Measurements from ENCODE around the gene GALC. TPM values are rescaled to one million over a fixed set of nuclear protein-coding genes. Genes with fewer than 3 reads are reported as not detected.

Gene GALC
- total and polyA plus RNA-seq, 5 experiments from 2014 or later, result 8.1 to 24.4 (median 18.7) TPM

DNA sequence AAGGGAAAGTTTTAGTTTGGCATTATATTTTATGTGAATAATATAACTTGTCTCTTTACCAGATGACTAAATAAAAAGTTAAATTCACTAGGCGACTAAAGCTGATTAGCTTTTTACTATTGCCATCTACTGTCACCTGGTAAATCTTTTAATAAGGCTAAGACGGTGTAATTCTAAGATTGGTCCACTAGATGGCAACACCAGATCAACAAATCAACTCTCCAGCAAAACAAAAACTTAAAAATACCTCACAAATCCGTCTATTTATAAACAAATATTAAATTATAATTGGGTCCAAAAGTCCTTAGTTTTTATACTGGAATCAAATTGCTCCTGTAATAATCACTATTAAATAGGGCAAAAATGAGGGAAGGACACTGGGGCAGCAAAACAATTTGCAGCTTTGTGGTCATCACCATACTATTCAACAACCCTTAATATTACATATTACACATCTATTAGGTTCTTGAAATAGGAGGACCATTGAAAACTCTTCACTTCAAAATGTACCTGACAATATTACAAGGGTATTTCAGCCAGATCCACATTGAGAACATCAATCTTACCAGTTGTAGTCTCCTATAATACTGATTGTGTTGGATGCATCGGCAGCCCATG, 47.9 kb downstream of the GALC start:
- H3K9me3 Mint-ChIP-seq, result no peaks in the 10 kb centered on the region
- H3K4me1 Mint-ChIP-seq, result peaks cover 5 to 13% (median 6%) of the 10 kb centered on the region in 4 donors
- peaks cover 11 to 66% (median 26%) of the 10 kb centered on the region in 3 donors for H3K36me3 Mint-ChIP-seq
- POLR2A ChIA-PET, result interaction anchor here (0.6 to 1.3 kb wide), 3 partner anchors 52 to 223 kb away, joined by 3 to 7 read pairs (median 4); no protein-coding TSS in a partner anchor
- peak in 3 of 10 donors; percentile 48 to 58 (median 52) for DNase-seq
- H3K4me3 Mint-ChIP-seq, result no peak overlapping the region
- H3K27me3 Mint-ChIP-seq, result no peaks in the 10 kb centered on the region
- no peak overlapping the region for H3K27ac Mint-ChIP-seq
- no peak for ATAC-seq

DNA sequence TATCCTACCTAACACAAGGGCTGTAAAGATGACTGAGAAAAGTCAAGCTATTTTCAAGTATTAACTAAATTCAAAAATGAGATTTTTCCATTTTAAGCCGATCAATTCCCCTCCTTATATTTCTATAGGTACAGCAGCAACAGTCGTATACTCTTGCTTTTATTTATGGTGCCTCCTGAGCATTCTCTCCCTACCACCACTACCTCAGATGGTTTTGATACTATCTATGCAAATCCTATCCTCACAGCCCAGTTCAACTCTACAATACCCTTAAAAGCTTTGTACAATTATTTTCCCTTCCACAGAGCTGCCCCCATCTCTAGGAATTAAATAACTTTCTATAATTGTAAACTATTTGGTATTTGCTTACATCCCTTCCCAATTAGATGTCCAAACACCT, 52.1 kb downstream of the GALC start:
- Mint-ChIP-seq H3K27me3 (no peaks in the 10 kb centered on the region), H3K36me3 (peaks cover 13 to 72% (median 39%) of the 10 kb centered on the region in 3 donors), H3K4me3 (no peak overlapping the region), H3K27ac (peak overlapping the region in 1 of 10 donors; percentile 22), H3K9me3 (no peaks in the 10 kb centered on the region), H3K4me1 (peaks cover 0 to 7% (median 4%) of the 10 kb centered on the region in 4 donors)
- DNase-seq (no peak), ATAC-seq (no peak)
- POLR2A ChIA-PET, result no interaction called here

DNA sequence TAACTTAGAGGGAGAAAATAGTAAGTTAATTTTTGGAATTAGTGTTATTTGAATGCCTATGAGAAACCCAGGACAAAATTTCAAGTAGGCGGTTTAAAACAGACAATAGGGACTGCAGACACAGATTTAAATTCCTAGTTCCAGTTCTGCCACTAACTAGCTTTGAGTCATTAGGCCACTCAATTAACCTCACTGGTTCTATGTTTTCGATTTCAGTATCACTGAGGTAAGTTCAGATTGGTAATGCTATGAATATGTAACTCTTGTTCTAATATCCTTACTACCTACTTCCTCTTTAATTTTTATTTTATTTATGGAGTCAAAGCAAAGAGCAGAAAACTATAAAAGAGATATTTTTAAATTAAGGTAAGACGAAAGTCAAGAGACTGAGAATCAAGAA, 52.6 kb downstream of the GALC start:
- Mint-ChIP-seq H3K4me3 (no peak overlapping the region), H3K4me1 (peaks cover 0 to 7% (median 4%) of the 10 kb centered on the region in 4 donors), H3K9me3 (no peaks in the 10 kb centered on the region), H3K27ac (no peak overlapping the region), H3K36me3 (peaks cover 13 to 74% (median 39%) of the 10 kb centered on the region in 3 donors), H3K27me3 (no peaks in the 10 kb centered on the region)
- no peak for DNase-seq
- no peak for ATAC-seq
- POLR2A ChIA-PET, result no interaction called here

DNA sequence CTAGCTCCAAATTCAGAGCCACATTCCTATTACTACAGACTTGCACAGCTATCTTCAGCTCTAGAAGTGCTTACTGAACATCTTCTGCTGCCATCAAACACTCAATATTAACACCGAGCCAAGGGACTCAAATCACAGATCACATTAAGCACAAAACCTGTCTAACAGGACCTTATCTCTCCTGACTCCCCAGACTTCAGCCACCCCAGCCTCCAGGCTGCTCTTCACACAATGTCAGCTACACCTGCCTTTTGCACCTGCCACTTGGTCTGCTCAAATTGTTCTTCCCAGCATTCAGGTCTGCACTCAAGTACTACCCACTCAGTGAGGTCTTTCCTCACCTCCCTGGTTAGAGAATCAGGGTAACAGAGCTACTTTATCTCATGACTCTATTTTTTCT, 57.1 kb downstream of the GALC start:
- Mint-ChIP-seq H3K4me3 (no peak overlapping the region), H3K4me1 (peaks cover 0 to 7% (median 4%) of the 10 kb centered on the region in 4 donors), H3K9me3 (peaks cover 0 to 13% (median 0%) of the 10 kb centered on the region in 9 donors), H3K27ac (no peak overlapping the region), H3K27me3 (no peaks in the 10 kb centered on the region), H3K36me3 (peaks cover 29 to 74% (median 53%) of the 10 kb centered on the region in 3 donors)
- POLR2A ChIA-PET, result no interaction called here
- ATAC-seq (no peak), DNase-seq (no peak)

DNA sequence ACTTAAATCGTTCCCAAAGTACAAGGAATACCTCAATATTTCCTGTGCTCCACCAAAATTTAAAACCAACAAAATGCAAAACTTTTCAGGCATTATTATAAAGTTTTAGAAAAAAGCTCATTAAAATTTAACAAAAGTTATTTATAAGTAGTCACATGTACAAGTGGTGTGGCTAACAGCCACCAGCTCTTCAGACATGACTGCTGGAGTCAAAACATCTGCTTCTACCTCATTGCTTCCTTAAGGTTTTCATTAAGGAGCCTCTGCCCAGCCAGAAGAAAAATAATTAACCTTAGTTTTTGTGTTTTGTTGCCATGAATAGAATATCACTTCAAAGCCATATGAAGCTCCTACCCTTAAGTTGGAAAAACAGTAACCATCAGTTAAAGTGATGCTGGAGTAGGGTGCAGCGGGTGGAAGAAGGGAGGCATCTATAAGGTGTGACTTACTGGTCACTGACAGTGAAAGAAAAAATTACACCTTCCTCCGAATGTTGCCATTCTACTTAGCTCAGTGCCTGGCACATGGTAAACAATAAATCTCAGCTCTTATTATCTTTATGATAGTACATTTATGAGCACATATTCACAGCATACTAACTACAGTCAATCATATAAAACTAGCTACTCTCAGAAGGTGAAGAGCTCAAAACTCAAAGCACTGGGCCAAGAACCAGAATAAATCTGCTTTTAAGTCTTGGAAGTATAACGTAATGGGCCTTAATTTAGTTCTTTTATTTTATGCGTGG, 57.7 kb downstream of the GALC start:
- H3K36me3 Mint-ChIP-seq, result peaks cover 32 to 76% (median 57%) of the 10 kb centered on the region in 3 donors
- ATAC-seq (no peak), DNase-seq (no peak)
- H3K9me3 Mint-ChIP-seq, result peaks cover 0 to 15% (median under 1%) of the 10 kb centered on the region in 9 donors
- peaks cover 0 to 7% (median 4%) of the 10 kb centered on the region in 4 donors for H3K4me1 Mint-ChIP-seq
- no peak overlapping the region for H3K27ac Mint-ChIP-seq
- H3K4me3 Mint-ChIP-seq, result no peak overlapping the region
- no peaks in the 10 kb centered on the region for H3K27me3 Mint-ChIP-seq
- POLR2A ChIA-PET, result no interaction called here

DNA sequence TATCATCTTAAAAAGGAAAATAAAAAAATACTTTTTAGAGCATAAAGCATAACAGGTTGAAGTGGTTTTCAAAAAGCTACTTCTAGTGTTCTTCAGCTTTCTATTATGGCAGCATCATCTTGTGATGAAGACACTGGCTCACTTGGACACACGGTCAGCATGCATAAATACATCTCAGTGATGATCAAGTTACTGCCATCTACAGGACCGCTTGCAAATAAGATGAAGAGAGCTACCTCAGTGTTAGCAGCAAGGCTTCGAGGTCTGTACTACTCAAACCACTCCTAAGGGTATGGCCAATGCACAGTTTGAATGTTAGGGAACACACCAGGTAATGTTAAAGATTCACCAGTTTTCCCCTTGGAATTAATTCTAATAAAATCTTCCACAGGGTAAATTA, 58.8 kb downstream of the GALC start:
- ATAC-seq (no peak), DNase-seq (no peak)
- Mint-ChIP-seq H3K9me3 (peaks cover 0 to 18% (median 3%) of the 10 kb centered on the region in 9 donors), H3K4me3 (no peak overlapping the region), H3K36me3 (peaks cover 36 to 79% (median 61%) of the 10 kb centered on the region in 3 donors), H3K27ac (no peak overlapping the region), H3K27me3 (no peaks in the 10 kb centered on the region), H3K4me1 (peaks cover 0 to 7% (median 4%) of the 10 kb centered on the region in 4 donors)
- POLR2A ChIA-PET, result no interaction called here

DNA sequence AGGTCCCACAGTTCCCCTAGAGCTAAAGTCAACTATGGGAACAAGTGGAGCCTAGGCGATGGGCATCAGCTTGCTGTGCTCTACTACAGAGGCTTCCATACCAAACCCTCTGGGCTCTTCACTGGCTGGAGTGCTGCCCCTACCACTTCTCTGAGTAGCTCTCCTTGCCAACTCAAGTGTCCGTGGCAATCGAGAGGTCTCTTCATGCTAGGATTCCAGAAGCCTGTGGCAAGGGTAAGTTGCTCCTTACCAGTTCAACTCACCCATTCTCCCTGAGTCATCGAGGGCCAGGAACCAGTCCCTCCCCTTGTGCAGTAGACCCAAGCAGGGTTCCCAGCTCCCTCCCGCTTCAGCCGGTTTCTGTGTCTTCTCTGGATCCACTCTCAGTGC, 76.1 kb downstream of the GALC start:
- no peak for ATAC-seq
- Mint-ChIP-seq H3K36me3 (peaks cover 0 to 40% (median 17%) of the 10 kb centered on the region in 3 donors), H3K4me1 (peaks cover 0 to 5% (median 0%) of the 10 kb centered on the region in 4 donors), H3K9me3 (peaks cover 7 to 38% (median 30%) of the 10 kb centered on the region in 9 donors), H3K4me3 (no peak overlapping the region), H3K27ac (no peak overlapping the region), H3K27me3 (peaks cover 14 to 44% (median 17%) of the 10 kb centered on the region in 5 donors)
- no peak for DNase-seq
- POLR2A ChIA-PET, result no interaction called here

DNA sequence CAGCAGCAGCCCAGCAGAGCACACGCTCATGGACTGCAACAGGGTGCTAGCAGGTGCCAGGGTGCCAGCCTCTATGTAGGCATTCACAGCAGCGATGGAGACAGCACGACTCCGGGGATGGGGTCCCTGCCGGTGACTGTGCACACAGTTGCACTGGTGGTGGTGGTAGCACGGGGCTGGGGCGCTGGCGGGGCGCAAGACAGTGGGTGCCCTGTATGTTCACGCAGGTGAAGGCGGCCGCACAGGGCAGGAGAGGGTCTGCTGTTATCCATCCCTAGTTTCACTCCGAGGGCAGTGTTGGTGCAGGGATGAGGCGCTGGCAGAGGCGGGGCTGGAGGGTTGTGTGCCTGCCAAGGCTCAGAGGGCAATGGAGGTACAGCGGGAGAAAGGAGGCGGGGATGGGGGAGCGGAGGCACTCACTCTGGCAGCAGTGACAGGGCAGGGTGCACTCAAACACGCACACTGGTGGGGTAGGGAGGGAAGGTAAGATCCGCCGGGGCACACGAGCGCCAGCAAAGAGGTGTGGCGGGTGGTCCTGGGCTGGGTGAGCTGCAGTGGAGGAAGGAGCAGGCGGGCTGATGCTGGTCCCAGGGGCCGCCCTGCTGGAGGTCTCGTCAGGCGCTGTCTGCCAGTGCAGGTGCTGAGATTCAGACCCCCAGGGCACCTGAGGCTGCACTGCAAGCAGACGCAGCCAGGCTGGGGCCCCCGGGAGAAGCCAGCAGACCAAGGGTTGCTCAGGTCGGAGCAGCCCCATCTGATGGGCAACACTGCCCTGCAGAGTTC, 76.7 kb downstream of the GALC start:
- POLR2A ChIA-PET, result no interaction called here
- H3K27ac Mint-ChIP-seq, result no peak overlapping the region
- no peak for ATAC-seq
- H3K36me3 Mint-ChIP-seq, result peaks cover 0 to 45% (median 17%) of the 10 kb centered on the region in 3 donors
- DNase-seq, result no peak
- H3K4me3 Mint-ChIP-seq, result no peak overlapping the region
- H3K4me1 Mint-ChIP-seq, result peaks cover 0 to 5% (median 0%) of the 10 kb centered on the region in 4 donors
- H3K27me3 Mint-ChIP-seq, result peaks cover 14 to 44% (median 17%) of the 10 kb centered on the region in 5 donors
- peaks cover 7 to 44% (median 36%) of the 10 kb centered on the region in 9 donors for H3K9me3 Mint-ChIP-seq

DNA sequence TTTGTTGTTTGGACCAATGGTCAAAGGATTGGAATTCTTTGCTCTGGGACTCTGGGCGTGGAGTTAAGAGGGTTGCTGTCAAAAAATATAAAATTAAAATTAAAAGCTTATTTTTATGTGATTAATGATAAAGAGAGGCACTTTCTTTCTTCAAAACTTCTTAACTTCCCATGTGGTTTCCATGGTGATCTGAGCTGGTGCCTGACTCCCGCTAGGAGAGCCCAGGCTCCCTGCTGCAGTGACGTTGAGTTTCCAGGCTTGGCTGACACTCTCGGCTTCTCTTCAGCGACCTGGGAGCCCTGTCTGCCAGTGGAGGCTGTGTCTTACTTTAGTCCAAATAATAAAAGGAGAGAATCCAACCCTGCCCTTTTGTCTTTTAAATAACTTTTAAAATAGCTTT, 84.4 kb downstream of the GALC start:
- H3K27ac Mint-ChIP-seq, result no peak overlapping the region
- H3K4me3 Mint-ChIP-seq, result no peak overlapping the region
- H3K4me1 Mint-ChIP-seq, result no peaks in the 10 kb centered on the region
- peaks cover 6 to 48% (median 31%) of the 10 kb centered on the region in 9 donors for H3K9me3 Mint-ChIP-seq
- peaks cover 0 to 21% (median 2%) of the 10 kb centered on the region in 3 donors for H3K36me3 Mint-ChIP-seq
- H3K27me3 Mint-ChIP-seq, result peaks cover 6 to 15% (median 13%) of the 10 kb centered on the region in 5 donors
- ATAC-seq (no peak), DNase-seq (no peak)
- POLR2A ChIA-PET, result no interaction called here

DNA sequence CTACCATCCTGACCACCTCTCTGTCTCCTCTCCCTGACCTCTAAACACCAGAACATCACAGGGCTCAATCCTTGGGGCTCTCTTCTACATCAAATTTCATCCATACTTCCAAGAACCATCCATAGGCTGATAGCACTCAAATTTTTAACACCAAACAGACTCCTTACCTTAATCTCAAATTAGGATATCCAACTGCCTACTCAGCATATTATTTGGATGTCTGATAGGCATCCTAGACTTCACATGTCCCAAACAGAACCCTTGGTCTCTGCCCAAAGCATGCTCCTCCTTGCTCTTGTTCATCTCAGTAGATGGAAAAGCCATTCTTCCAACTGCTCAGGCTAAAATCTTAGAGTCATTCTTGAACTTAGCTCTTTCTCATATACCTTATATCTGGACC, 91.3 kb downstream of the GALC start:
- Mint-ChIP-seq H3K27me3 (peaks cover 8 to 24% (median 15%) of the 10 kb centered on the region in 5 donors), H3K4me1 (no peaks in the 10 kb centered on the region), H3K27ac (no peak overlapping the region), H3K4me3 (no peak overlapping the region), H3K9me3 (no peaks in the 10 kb centered on the region), H3K36me3 (no peaks in the 10 kb centered on the region)
- POLR2A ChIA-PET, result no interaction called here
- ATAC-seq, result no peak
- DNase-seq, result no peak

DNA sequence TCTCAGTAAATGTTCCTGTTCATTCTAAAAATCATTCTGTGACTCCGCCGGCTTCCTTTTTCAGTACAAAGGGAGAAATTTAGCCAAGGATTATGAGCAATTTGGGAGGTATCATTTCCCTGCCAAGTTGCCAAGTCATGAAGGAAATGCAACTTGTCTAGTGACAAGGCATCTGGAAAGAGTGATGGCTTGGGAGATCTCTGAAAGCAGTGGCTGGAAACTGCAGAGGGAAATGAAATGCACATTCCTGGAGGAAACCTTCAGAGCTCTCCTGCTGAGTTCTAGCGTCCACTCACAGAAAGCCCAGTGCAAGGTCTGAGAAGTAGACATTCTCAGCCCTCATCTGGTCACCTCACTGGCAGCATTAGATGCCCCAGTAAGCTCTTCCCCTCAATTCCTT, 91.7 kb downstream of the GALC start:
- ATAC-seq (no peak), DNase-seq (no peak)
- H3K27me3 Mint-ChIP-seq, result peaks cover 6 to 26% (median 19%) of the 10 kb centered on the region in 5 donors
- H3K9me3 Mint-ChIP-seq, result no peaks in the 10 kb centered on the region
- H3K4me1 Mint-ChIP-seq, result no peaks in the 10 kb centered on the region
- POLR2A ChIA-PET, result no interaction called here
- no peaks in the 10 kb centered on the region for H3K36me3 Mint-ChIP-seq
- H3K27ac Mint-ChIP-seq, result no peak overlapping the region
- no peak overlapping the region for H3K4me3 Mint-ChIP-seq

DNA sequence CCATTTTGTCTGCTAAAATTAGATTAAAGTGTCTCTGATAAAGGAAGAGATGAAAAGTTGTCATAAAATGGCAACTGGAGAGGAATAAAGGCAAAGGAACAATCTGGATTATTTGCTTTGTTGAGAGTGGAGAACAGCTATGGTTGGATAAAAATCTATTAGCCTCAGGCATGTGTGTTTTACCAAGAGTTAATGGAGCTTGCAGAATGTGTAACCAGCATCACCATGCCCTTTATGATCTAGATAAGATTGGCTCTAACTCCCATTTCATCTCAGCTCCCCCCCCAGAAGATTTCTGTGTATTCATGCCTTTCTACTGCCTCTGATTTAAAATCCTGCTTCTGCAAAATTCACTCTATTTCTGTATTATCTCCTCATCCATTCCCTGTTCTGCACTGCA, 93.8 kb downstream of the GALC start:
- Mint-ChIP-seq H3K9me3 (no peaks in the 10 kb centered on the region), H3K27ac (no peak overlapping the region), H3K27me3 (peaks cover 6 to 21% (median 17%) of the 10 kb centered on the region in 5 donors), H3K4me1 (no peaks in the 10 kb centered on the region), H3K36me3 (no peaks in the 10 kb centered on the region), H3K4me3 (no peak overlapping the region)
- ATAC-seq (no peak), DNase-seq (no peak)
- POLR2A ChIA-PET, result no interaction called here

DNA sequence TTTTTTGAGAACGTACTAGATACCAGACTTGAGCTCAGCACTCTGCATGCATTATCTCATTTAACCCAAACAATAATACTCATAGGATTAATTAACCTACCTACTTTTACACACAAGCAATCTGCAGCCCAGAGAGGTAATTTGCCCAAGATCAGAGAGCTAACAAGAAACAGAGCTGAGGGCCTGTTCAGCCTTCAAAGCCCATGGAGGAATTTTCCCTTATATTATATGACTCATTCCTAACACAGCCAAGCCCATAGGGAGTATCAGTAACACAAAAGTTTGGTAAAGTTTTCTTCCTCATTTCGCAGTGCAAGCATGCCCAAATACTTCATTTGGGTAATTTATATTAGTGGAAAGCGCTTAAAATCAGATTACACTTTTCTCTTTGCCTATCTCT, 94.7 kb downstream of the GALC start:
- POLR2A ChIA-PET, result no interaction called here

More for the DNA sequence above, 94.7 kb downstream of the GALC start:
- Mint-ChIP-seq H3K9me3 (no peaks in the 10 kb centered on the region), H3K4me3 (no peak overlapping the region), H3K4me1 (no peaks in the 10 kb centered on the region), H3K36me3 (no peaks in the 10 kb centered on the region), H3K27me3 (peaks cover 6 to 17% (median 11%) of the 10 kb centered on the region in 5 donors), H3K27ac (no peak overlapping the region)
- DNase-seq (no peak), ATAC-seq (no peak)
